Endothelial cell of umbilical vein (primary cell): ENCODE data around the gene ZDHHC7. TPM values are rescaled to one million over a fixed set of nuclear protein-coding genes. Genes with fewer than 3 reads are reported as not detected.

Experiments used
- BruUV-seq: library from RNA; stranded (reverse); fragments of 400-500 nt; replicated peaks from 2 replicates; lab custom pipeline; 2021; lab: Mats Ljungman, UMichigan
- CTCF ChIA-PET: fragments of 300-600, 350-600 bp; sonication (Branson Sonifier 250); formaldehyde crosslinking; loops from one replicate; lab custom pipeline; 2021; ENCODE audit warnings: antibody characterized with exemption, inconsistent platforms; lab: Charles Lee
- POLR2A ChIA-PET: fragments of 300-600, 350-600 bp; sonication (Branson Sonifier 250); formaldehyde crosslinking; loops from one replicate; lab custom pipeline; 2021; ENCODE audit warnings: antibody characterized with exemption, inconsistent platforms; lab: Charles Lee
- DNase-seq: peaks from one replicate; pipeline ENCODE4 v3.0.0-alpha.2; 2011; ENCODE audit warnings: low read depth, low spot score
- FAIRE-seq: peaks from 2 replicates; lab custom pipeline; 2011; peaks lifted over from hg19 to GRCh38; lab: Jason Lieb, UNC
- H2AFZ ChIP-seq: 2 replicates; pipeline ENCODE4 v1.6.0; 2012; ENCODE audit warnings: low read depth, low read length, control low read depth, inconsistent platforms
- H3K27ac ChIP-seq: 2 replicates; pipeline ENCODE4 v1.5.1; 2011; ENCODE audit warnings: low read depth, mild to moderate bottlenecking, control low read depth, low read length, moderate library complexity; ENCODE audit not compliant: insufficient read depth
- H3K27me3 ChIP-seq, 2 experiments: 2 replicates each; pipeline versions ENCODE4 v1.6.0 to v1.6.1; 2011; ENCODE audit warnings: low read length in 2 of 2, mixed read lengths in 1 of 2; ENCODE audit not compliant: control insufficient read depth in 2 of 2, insufficient read depth in 2 of 2
- H3K36me3 ChIP-seq, 2 experiments: 2 replicates in 1 of 2; 3 replicates in 1 of 2; pipeline ENCODE4 v1.5.1; 2011; ENCODE audit warnings: low read length in 2 of 2, mild to moderate bottlenecking in 1 of 2, moderate library complexity in 1 of 2; ENCODE audit not compliant: control insufficient read depth in 2 of 2, insufficient read depth in 2 of 2; ENCODE audit errors: extremely low read depth in 1 of 2
- H3K4me1 ChIP-seq: 3 replicates; pipeline ENCODE4 v1.5.1; 2011; ENCODE audit warnings: mild to moderate bottlenecking, low read length; ENCODE audit not compliant: control insufficient read depth, insufficient read depth; ENCODE audit errors: extremely low read depth
- H3K4me2 ChIP-seq: 2 replicates; pipeline ENCODE4 v1.6.1; 2011; ENCODE audit warnings: low read length, control low read depth, mixed read lengths; ENCODE audit not compliant: insufficient read depth
- H3K4me3 ChIP-seq, 3 experiments: fragments of 200-600 bp in 1 of 3; sonication (generic), shearing (Covaris generic) in 1 of 3; replicated peaks in 1 of 3; 2 replicates each; pipeline ENCODE4 v1.5.1; 2011 to 2016; ENCODE audit warnings: control low read depth in 3 of 3, low read length in 3 of 3, mild to moderate bottlenecking in 2 of 3, inconsistent platforms in 1 of 3, low read depth in 1 of 3, moderate library complexity in 1 of 3; ENCODE audit not compliant: insufficient read depth in 1 of 3
- H3K79me2 ChIP-seq: 2 replicates; pipeline ENCODE4 v1.6.0; 2012; ENCODE audit warnings: low read length, inconsistent platforms; ENCODE audit not compliant: control insufficient read depth, insufficient read depth
- H3K9ac ChIP-seq: replicated peaks from 2 replicates; pipeline ENCODE3; 2011; ENCODE audit warnings: low read length, control low read depth; ENCODE audit not compliant: insufficient read depth; ENCODE audit errors: extremely low read depth
- H3K9me1 ChIP-seq: replicated peaks from 3 replicates; pipeline ENCODE4 v1.6.0; 2011; ENCODE audit warnings: mild to moderate bottlenecking, low read length; ENCODE audit not compliant: control insufficient read depth, insufficient read depth; ENCODE audit errors: extremely low read depth
- H3K9me3 ChIP-seq: replicated peaks from 2 replicates; pipeline ENCODE4 v1.5.1; 2012; ENCODE audit warnings: low read length, inconsistent platforms; ENCODE audit not compliant: control insufficient read depth, insufficient read depth
- H4K20me1 ChIP-seq: replicated peaks from 2 replicates; pipeline ENCODE3; 2011; ENCODE audit warnings: mild to moderate bottlenecking, low read length; ENCODE audit not compliant: control insufficient read depth, insufficient read depth; ENCODE audit errors: extremely low read depth
- CTCF ChIP-seq, 2 donors: IDR thresholded peaks; 1 replicate in 1 of 2; 2 replicates in 1 of 2; pipeline ENCODE4 v1.5.1; 2011; ENCODE audit warnings: low read length in 2 of 2, mild to moderate bottlenecking in 2 of 2, moderate library complexity in 2 of 2, control low read depth in 1 of 2, inconsistent platforms in 1 of 2, low read depth in 1 of 2; ENCODE audit not compliant: insufficient read depth in 1 of 2; ENCODE audit errors: extremely low read depth in 1 of 2
- EZH2 ChIP-seq: IDR thresholded peaks from 2 replicates; pipeline ENCODE4 v1.6.1; 2012; ENCODE audit warnings: borderline replicate concordance, low read depth, mild to moderate bottlenecking, moderate library complexity, low read length, inconsistent platforms; ENCODE audit not compliant: severe bottlenecking
- FOS ChIP-seq: IDR thresholded peaks from 2 replicates; pipeline ENCODE4 v1.6.1; 2011; ENCODE audit warnings: mild to moderate bottlenecking, low read length, moderate library complexity, borderline replicate concordance; ENCODE audit not compliant: insufficient read depth
- GATA2 ChIP-seq: IDR thresholded peaks from 2 replicates; pipeline ENCODE4 v1.7.0; 2011; ENCODE audit warnings: low read depth, mild to moderate bottlenecking, moderate library complexity, mixed read lengths, low read length; ENCODE audit not compliant: insufficient read length, insufficient read depth
- JUN ChIP-seq: IDR thresholded peaks from 2 replicates; pipeline ENCODE4 v1.6.1; 2011; ENCODE audit warnings: borderline replicate concordance, low read depth; ENCODE audit not compliant: insufficient read length, insufficient read depth
- MAX ChIP-seq: IDR thresholded peaks from 2 replicates; pipeline ENCODE4 v1.6.1; 2011; ENCODE audit not compliant: insufficient read depth, insufficient read length
- MYC ChIP-seq: IDR thresholded peaks from one replicate; pipeline ENCODE4 v1.6.1; 2011; ENCODE audit warnings: mild to moderate bottlenecking, low read depth, low read length
- POLR2A ChIP-seq: IDR thresholded peaks from 2 replicates; pipeline ENCODE4 v1.6.1; 2012; ENCODE audit warnings: low read depth, mild to moderate bottlenecking, control low read depth, low read length
- POLR2AphosphoS5 ChIP-seq: IDR thresholded peaks from 2 replicates; pipeline ENCODE4 v1.6.1; 2012; ENCODE audit warnings: low read depth, mild to moderate bottlenecking, control low read depth, low read length, moderate library complexity; ENCODE audit not compliant: insufficient read depth
- dilution Hi-C: fragments of 300-500 bp; cut with MboI; formaldehyde crosslinking; loops from one replicate; pipeline ENCODE4 v1.15.0; 2019; ENCODE audit warnings: low sequenced_read_pairs; ENCODE audit not compliant: extremely low pct_ligation_motif_present
- intact Hi-C: fragments of 100-400 bp; cut with micrococcal nuclease; formaldehyde crosslinking; loops from one replicate; pipeline ENCODE4 v1.10.0; 2022
- polyA plus RNA-seq, 4 experiments: library from polyadenylated mRNA; depleted of rRNA in 3 of 4; stranded (reverse) in 3 of 4; unstranded in 1 of 4; fragments of >200 nt; gene quantifications; 2 replicates each; pipeline versions ENCODE4 v1.2.1 to v1.2.3, GENCODE V29; 2011 to 2012; ENCODE audit warnings: missing spikeins in 1 of 4
- total RNA-seq: library from RNA; stranded (reverse); gene quantifications from 2 replicates; pipeline ENCODE4 v1.2.3, GENCODE V29; 2021

The ZDHHC7 gene
- total and polyA plus RNA-seq, 2 donors (not counting 3 experiments of a cell fraction or from before 2014, with no cell fraction given): 44.1 to 46.2 TPM

- Histone ChIP-seq H4K20me1 (no peaks in the 10 kb centered on the region), H2AFZ (no peak overlapping the region), H3K9me3 (no peaks in the 10 kb centered on the region), H3K9ac (no peak overlapping the region), H3K79me2 (no peaks in the 10 kb centered on the region), H3K4me2 (no peak overlapping the region), H3K36me3 (no peaks in the 10 kb centered on the region), H3K9me1 (no peaks in the 10 kb centered on the region), H3K4me3 (no peak overlapping the region), H3K27me3 (no peaks in the 10 kb centered on the region), H3K4me1 (peaks cover 24% of the 10 kb centered on the region), H3K27ac (no peak overlapping the region)
- intact Hi-C loops: loop anchor here (5.0 kb wide), 1 partner anchor 57 kb away; no protein-coding TSS in a partner anchor
- no peak for FAIRE-seq
- TF ChIP-seq GATA2 (no peak), FOS (no peak), CTCF (IDR thresholded peaks at IDR 0.05; ENCODE audit: extremely low read depth in 1 of 2, insufficient read depth in 1 of 2, low read depth in 1 of 2, low read length in 2 of 2) (no peak), POLR2A (no peak), MAX (no peak), MYC (no peak), POLR2AphosphoS5 (no peak), EZH2 (no peak), JUN (no peak)
- DNase-seq: no peak
- CTCF ChIA-PET: interaction anchor here (2.1 kb wide), 1 partner anchor 57 kb away, joined by 11 read pairs; no protein-coding TSS in a partner anchor
- POLR2A ChIA-PET: no interaction called here
- BruUV-seq: no TSS peak
- dilution Hi-C loops: no loop called here
Observed at GRCh38 chr16:85029981-85030401, 18.7 kb upstream of the ZDHHC7 start.
